Medulla oblongata (tissue), 1 donor: Measurements from ENCODE around the gene IL3RA.
A peak's percentile ranks its signal among the peaks of the same experiment; 100 is the strongest.

Experiments
- DNase-seq: peaks from one replicate; pipeline ENCODE4 v3.0.0-alpha.2; 2015; ENCODE audit errors: extremely low spot score

The IL3RA gene

DNA sequence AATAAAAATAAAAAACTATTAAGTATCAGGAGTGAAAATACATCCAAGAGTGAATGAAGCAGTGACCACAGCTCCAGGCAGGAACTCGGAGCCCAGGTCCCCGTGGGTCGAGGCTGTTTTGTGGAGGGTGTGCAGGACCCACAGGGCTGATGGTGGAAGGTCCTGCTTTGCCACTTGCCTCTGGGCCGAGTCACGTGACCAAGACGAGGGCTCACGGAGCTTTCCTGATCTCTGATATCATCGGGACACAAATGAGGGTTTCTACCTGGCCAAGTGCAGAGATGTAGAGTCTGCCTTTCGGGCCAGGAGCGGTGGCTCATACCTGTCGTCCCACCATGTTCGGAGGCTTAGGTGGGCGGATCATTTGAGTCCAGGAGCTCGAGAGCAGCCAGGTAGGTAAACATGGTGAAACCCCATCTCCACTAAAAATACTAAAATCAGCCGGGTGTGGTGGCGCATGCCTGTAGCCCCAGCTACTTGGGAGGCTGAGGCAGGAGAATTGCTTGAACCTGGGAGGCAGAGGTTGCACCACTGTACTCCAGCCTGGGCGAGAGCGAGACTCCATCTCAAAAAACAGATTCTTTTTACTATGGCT lies 48.2 kb downstream of the IL3RA start:
- DNase-seq: no peak

GRCh38 chrX:1385253-1386223 lies 49.0 kb downstream of the IL3RA start:
- no peak for DNase-seq

DNA sequence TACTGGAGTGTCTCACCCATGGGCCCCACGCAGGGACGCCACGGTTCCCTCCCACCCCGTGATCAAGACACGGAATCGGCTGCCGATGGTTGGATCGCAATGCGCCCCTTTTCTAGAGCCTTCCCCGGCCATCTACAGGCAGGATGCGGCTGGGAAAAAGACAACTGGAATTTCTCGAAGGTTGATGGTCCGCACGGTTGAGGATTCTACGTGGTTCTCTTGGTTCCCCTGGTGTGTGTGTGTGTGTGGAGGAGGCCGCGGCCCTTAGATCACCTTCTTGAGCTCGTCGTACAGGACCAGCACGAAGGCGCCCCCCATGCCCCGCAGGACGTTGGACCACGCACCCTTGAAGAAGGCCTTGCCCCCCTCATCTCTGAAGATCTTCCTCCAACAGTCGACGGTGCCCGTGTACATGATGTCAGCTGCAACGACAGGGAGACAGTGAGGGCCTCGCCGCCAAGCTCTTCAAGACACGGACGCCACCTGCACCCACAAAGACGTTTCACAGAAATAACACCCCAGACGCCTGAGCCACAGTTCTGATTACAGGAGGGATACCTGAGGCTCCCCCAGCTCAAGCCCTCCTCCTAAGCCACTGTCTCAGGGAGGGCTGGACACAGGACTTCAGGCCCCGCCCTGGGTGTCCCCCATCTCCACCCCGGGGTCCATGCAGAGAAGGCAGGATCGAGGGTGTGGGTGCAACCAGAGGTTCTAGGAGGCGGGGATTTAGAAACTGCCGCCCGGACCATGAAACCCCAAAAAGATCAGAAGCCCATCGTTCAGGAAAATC lies 49.9 kb downstream of the IL3RA start:
- DNase-seq: no peak

DNA sequence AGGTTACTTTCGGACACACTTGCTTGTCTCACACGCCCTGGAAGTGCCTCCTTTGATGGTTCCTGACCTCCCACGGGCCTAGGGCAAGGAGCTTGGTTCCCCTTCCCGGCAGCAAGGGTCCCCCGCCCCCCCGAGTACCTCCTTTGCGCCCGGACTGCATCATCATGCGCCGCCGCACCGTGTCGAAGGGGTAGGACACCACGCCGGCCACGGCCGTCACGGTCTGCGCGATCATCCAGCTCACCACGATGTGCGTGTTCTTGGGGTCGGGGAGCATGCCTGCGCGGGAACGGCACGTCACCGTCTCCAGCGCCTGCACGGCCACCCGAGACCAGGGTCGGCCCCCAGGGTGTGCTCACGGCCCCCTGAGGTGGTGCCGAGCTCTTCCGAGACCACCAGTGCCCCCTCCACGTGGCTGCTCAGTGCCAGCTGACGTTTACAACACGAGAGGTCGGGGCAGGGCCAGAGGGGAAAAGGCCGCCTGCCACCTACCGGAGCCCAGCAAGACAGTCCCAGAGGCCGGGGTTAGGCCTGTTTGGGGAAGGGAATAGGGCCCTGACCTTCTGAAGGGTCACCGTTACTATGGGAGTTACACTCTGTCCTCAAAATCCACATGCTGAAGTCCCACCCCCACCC lies 50.7 kb downstream of the IL3RA start:
- DNase-seq: no peak

DNA sequence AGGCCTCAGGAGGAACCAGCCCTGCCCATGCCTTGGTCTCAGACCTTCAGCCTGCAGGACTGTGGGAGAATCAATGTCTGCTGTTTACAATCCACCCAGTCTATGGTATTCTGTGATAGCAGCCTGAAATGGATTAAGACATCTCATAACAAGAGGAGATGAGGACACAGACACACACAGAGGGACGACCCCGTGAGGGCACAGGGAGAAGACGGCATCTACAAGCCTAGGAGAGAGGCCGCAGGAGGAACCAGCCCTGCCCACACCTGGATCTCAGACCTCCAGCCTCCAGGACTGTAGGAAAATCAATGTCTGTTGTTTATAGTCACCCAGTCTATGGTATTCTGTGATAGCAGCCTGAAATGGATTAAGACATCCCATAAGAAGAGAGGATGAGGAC lies 52.1 kb downstream of the IL3RA start:
- no peak for DNase-seq

DNA sequence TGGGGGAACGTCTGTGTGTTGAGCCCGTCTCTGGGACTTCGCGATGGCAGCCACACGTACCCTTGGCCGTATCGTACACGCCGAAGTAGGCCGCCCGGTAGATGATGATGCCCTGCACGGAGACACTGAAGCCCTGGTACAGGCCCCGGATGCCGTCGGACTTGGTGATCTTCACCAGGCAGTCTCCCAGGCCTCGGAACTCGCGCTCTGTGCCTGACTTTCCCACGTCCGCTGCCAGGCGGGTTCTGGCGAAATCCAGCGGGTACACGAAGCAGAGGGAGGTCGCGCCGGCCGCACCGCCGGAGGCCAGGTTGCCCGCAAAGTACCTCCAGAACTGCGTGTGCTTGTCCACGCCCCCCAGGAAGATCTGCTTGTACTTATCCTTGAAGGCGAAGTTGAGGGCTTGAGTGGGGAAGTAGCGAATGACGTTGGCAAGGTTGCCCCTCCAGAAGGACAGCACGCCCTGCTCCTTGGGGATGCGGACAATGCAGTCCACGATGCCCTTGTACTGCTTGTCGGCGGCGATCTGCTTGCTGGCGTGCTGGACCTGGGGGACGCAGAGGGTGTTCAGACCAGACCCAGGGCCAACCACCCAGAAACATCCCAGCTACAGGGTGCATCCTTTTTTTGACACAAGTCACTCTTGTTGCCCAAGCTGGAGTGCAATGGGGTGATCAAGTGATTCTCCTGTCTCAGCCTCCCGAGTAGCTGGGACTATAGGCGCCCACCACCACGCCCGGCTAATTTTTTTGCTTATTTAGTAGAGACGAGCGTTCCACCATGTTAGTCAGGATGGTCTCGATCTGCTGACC lies 52.8 kb downstream of the IL3RA start:
- DNase-seq: no peak

- DNase-seq: no peak
These were observed 53.4 kb downstream of the IL3RA start for GRCh38 chrX:1389993-1390285.

- DNase-seq: no peak
These were observed 54.2 kb downstream of the IL3RA start for GRCh38 chrX:1390621-1391369.

GRCh38 chrX:1391370-1391706 lies 54.8 kb downstream of the IL3RA start:
- no peak for DNase-seq

DNA sequence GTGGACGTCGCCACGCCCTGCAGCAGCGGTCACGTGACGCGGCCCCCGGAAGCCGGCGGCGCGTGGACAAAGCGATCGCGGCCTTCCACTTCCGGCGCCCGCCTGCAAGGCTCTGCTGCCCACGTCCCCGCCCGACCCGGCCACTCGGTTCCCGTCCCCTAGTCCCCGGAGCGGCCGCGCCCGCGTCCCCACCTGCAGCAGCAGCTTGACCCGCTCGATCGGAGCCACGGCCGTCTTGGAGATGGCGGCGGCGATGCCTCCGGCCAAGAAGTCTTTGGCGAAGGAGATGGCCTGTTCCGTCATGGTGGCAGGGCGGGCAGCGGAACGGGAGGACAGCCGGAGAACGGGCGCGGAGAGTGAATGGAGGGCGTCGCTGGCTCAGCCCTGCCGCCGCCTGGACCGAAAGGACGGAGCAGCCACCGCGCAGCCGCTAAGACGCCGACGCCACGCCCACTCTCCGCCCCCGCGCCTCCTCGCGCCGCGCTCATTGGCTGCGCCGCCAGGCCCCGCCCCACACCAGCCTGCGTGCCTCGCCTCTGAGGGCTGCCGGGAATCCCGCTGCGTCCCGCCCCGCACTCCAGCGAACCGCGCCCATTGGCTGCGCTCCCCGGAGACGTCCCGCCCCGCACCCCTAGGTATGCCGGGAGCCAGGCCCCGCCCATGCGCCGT lies 55.3 kb downstream of the IL3RA start, which contains the start of gene SLC25A6:
SLC25A6 (minus strand) TSS at position 407 of the 669 bp plus-strand sequence; CDS start at position 303, 104 bp downstream.
- DNase-seq: peak; percentile 98

GRCh38 chrX:1392376-1393068 lies 55.9 kb downstream of the IL3RA start:
- DNase-seq: peak; percentile 74

- DNase-seq: no peak
These were observed 57.5 kb downstream of the IL3RA start for GRCh38 chrX:1393871-1394615.

DNA sequence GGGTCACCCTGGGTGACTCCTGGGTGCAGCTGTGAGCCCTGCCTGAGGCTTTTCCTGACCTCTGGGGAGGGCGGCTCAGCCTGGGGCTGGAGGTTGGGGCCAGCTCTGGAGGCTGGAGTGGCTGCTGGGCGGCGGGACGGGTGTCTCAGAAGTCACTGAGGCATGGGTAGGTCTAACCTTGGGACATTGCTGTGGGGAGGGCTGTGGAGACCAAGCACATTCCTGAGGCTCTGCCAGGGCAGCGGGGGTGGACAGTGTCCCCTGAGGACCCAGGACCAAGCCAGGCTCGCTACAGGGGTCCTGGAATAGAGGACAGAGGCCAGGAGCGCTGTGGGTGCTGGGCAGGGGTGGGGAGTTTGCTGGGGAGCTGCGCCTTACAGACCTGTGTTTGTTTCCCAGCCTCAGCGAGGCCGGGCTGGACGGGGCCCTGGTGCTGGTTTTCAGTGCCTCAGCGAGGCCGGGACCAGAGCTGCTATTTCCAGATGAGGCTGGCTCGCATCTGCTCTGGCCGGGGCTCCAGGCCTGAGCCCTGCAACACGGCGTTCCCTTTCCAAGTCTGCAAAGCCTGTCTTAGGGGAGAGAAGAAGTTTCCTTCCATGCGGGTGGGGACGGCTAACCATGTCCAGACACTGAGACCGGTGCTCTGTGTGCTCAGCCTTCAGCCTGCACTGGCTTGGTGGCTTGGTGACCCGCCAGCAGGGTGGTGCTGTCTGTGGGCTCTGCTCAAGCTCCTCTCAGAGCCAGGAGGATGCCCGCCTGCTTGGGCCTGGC lies 58.3 kb downstream of the IL3RA start:
- no peak for DNase-seq

GRCh38 chrX:1395646-1396216 lies 59.1 kb downstream of the IL3RA start:
- no peak for DNase-seq

- DNase-seq: no peak
These were observed 60.4 kb downstream of the IL3RA start for GRCh38 chrX:1397001-1397400.

- DNase-seq: no peak
These were observed 61.1 kb downstream of the IL3RA start for GRCh38 chrX:1397441-1398270.
